Left cardiac atrium (tissue), 4 donors: ENCODE data around the gene GCNT3. TPM values are rescaled to one million over a fixed set of nuclear protein-coding genes. Genes with fewer than 3 reads are reported as not detected.
"Not testable (repeated sequence)": the region's sequence is repeated elsewhere in the genome, so short reads cannot be mapped to it uniquely, and the experiment has no call there.

Experiments used
- ATAC-seq, 2 donors: fragments of 200-7000 bp; cut with Tn5 transposase; one replicate each; pipeline ENCODE4 v1.9.1; 2020; ENCODE audit warnings: mild to moderate bottlenecking in 2 of 2, moderate library complexity in 2 of 2
- DNase-seq: peaks from one replicate; pipeline ENCODE4 v3.0.0-alpha.2; 2020
- intact Hi-C, 2 donors: fragments of 100-400 bp; cut with DNase I; formaldehyde crosslinking; loops; one replicate each; pipeline versions ENCODE4 v1.14.1 to v1.15.1; 2022 to 2023
- total RNA-seq, 2 donors: library from RNA; stranded (reverse); fragmentation: NEBNext Ultra II Directional; extraction: Animal tissue kit (Norgen Biotek cat#: 25700); gene quantifications; one replicate each; pipeline ENCODE4 v1.2.1, GENCODE V29; 2021
- donor health status: DM: no; HTN: yes; CAD: no.
- donor health status: DM: no; HTN: yes; CAD: no; lungs with severe emphysema.
- donor health status: DM: yes; HTN: yes; CAD: no.
- donor health status: Dilated cardiomyopathy.

Gene GCNT3
- total RNA-seq, 2 donors from 2014 or later = 0.05 TPM; not detected in 1

DNA sequence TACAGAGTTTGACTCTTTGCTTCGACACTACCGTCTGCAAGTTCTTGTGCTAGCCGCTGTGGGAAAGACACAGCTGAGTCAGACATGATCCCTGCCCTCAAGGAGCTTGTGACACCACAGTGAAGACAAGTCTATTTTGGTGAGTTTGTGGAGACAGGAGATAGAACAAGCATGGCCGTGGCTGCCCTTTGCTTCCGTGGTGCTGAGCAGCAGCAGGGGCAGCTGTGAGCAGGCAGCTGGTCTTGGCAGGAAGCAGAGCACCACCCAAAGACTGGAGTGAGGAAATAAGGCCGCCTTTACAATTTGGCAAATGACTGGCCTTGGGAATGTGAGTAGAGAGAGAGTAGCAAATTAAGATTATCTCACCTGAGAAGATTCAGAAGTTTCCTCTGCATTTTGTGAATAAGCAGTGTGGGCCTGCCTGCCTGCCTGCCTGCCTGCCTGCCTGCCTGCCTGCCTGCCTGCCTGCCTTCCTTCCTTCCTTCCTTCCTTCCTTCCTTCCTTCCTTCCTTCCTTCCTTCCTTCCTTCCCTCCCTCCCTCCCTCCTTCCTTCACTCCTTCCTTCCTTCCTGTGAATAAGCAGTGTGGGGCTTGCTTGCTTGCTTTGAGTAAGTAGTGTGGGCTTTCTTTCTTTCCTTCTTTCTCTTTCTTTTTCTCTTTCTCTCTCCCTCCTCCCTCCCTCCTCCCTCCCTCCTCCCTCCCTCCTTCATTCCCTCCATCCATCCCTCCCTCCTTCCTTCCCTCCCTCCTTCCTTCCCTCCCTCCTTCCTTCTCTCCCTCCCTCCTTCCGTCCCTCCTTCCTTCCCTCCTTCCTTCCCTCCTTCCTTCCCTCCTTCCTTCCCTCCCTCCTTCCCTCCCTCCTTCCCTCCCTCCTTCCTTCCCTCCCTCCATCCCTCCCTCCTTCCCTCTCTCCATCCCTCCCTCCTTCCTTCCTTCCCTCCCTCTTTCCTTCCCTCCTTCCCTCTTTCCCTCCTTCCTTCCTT is 1.6 kb upstream of the GCNT3 start:
- intact Hi-C loops = no loop called here
- ATAC-seq = no peak
- no peak for DNase-seq

GRCh38 chr15:59614153-59614552 is 2.6 kb downstream of the GCNT3 start:
- intact Hi-C loops = no loop called here
- DNase-seq (no peak), ATAC-seq (no peak)

DNA sequence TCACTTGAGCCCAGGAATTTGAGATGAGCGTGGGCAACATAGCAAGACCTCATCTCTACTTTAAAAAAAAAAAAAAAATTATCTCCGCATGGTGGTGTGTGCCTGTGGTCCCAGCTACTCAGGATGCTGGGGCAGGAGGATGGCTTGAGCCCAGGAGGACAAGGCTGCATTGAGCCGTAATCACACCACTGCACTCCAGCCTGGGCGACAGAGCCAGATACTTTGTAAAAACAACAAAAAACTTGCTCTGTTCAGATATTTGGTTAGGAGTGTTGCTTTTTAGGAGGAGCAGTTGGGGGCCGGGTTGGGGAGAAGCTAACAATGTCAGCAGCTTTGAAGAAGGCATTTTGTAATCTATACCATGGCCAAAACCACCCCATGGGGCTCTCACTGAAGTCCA is 4.1 kb downstream of the GCNT3 start:
- DNase-seq (no peak), ATAC-seq (no peak)
- intact Hi-C loops = no loop called here

DNA sequence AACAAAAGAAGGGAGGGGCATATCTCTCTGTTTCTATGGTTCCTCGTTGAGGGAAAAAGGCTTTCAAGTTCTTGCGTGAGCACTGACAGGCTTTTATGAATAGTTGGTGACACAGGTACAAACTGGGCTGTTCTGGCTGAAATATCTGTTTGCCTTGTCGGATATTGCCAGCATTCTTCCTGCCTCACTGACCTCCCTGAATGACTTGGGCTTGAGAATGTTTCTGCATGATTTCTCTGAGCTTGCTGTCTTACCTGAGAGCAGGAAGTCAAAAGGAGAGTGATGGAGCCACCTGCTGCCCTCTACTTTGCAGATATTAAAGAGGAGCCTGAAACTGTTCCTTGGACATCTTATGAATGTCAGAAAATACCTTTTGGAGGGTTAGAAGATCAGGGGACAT is 4.8 kb downstream of the GCNT3 start:
- intact Hi-C loops = no loop called here
- ATAC-seq = no peak
- no peak for DNase-seq

GRCh38 chr15:59618406-59618805 is 6.8 kb downstream of the GCNT3 start:
- ATAC-seq (no peak), DNase-seq (no peak)
- intact Hi-C loops = no loop called here

DNA sequence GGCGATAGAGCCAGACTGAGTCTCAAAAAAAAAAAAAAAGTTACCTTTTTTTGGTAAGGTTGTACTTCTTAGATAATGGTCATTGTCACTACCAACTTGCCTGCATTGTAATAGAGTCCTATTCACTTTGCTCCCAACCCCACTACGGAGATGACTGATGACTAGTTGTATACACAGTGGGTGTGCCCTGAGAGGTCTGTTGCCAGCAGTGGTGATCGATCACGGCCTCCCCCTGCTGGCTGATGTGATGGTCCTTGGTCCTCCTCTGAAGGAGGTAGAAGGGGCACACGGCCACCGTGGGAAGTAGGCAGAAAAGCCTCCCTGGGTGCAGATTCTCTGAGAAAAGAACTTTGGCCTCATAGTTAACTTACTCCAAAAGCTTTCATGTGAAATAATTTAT is 10.7 kb downstream of the GCNT3 start:
- intact Hi-C loops = loop anchor here in 1 of 2 donors (5.0 kb wide), 1 partner anchor 90 kb away; no protein-coding TSS in a partner anchor
- DNase-seq (peak; percentile 44), ATAC-seq (peak in 1 of 2 donors; percentile 44)

DNA sequence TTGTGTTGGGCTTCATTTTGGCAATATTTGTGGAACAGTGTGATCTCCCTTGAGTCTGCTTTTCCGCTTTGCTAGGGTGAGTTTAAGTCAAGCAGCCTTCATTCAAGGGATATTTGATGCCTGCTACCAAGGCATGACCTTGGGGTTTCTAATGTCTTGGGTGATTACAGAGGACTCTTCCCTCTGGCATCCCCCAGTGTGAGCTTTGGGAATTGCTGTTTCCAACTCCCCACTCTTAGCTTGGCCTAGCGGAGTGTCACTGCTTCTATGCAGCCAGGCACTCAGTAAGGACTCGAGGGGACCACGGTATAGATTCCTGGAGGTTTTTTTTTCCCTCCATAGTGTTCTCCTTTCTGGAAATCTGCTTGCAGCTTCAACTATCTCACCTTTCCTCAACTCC is 21.1 kb downstream of the GCNT3 start:
- intact Hi-C loops = no loop called here
- DNase-seq (no peak), ATAC-seq (no peak)

DNA sequence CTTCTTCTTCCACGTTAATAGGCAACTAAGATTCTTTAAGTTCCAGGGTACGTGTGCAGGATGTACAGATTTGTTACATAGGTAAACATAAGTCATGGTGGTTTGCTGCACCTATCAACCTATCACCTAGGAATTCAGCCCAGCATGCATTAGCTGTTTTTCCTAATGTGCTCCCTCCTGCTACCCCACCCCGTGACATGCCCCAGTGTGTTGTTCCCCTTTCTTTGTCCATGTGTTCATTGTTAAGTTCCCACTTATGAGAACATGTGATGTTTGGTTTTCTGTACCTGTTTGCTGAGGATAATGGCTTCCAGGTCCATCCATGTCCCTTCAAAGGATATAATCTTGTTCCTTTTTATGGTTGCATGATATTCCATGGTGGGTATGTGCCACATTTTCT is 24.6 kb downstream of the GCNT3 start:
- intact Hi-C loops = no loop called here
- no peak for DNase-seq
- no peak for ATAC-seq

- ATAC-seq, intact Hi-C loops: not testable (repeated sequence)
Measured at GRCh38 chr15:59637507-59637906, 25.9 kb downstream of the GCNT3 start.

DNA sequence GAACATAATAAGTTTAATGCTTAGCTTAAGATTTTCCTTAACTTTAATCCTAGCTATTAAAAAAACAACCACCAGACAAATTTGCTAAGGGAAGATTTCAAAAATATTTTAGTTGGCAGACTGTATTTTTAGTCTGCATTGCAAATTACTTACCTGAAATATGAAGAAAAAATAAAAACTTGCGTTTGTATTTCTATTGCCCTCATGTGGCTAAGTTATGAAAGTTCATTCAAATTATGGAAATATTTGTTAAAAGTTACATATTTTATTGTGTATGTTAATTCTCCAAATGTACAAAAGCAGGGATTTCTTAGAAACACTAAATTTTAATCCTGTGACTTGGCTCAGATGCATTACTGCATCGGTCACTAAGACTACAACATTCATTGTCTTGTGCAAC is 30.8 kb downstream of the GCNT3 start:
- DNase-seq (no peak), ATAC-seq (no peak)
- intact Hi-C loops = no loop called here

More at GRCh38 chr15:59637507-59637906, 25.9 kb downstream of the GCNT3 start:
- DNase-seq = not testable (repeated sequence)

GRCh38 chr15:59644756-59645155 is 33.2 kb downstream of the GCNT3 start:
- DNase-seq (no peak), ATAC-seq (no peak)
- intact Hi-C loops = no loop called here

DNA sequence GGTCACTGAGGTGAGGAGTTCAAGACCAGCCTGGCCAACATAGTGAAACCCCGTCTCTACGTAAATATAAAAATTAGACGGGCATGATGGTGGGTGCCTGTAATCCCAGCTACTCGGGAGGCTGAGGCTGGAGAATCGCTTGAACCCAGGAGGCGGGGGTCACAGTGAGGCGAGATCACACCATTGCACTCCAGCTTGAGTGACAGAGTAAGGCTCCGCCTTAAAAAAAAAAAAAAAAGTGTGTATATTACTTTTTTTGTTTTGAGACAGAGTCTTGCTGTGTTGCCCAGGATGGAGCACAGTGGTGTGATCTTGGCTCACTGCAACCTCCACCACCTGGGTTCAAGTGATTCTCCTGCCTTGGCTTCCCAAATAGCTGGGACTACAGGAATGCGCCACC is 34.2 kb downstream of the GCNT3 start:
- ATAC-seq, DNase-seq, intact Hi-C loops: not testable (repeated sequence)

DNA sequence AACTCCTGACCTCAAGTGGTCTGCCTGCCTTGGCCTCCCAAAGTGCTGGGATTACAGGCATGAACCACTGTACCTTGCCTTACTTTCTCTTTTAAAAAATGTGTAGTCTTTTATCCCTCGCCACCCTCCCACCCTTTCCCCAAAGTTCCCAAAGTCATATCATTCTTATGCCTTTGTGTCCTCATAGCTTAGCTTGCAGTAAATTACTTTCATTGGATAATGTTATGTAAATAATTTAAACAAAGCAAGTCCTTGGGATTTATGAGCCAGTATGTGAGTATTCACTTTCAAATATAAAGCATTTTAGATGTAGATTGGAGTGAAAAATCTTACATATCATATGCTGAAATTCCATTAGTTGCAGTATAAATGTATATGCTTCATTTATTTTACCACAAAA is 34.7 kb downstream of the GCNT3 start:
- no peak for ATAC-seq
- DNase-seq = no peak
- intact Hi-C loops = no loop called here

DNA sequence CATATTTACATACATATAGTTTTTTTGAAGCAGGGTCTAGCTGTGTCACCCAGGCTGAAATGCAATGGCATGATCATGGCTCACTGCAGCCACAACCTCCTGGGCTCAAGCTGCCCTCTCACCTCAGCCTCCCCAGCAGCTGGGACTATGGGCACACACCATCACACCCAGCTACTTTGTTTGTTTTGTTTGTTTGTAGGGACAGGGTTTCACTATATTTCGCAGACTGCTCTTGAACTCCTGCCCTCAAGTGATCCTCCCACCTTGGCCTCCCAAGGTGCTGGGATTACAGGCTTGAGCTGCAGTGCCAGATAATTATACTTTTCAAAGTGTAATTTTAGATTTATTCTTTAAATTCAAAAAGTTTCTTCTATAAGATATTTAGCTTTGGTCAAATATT is 35.5 kb downstream of the GCNT3 start:
- intact Hi-C loops = no loop called here
- ATAC-seq (no peak), DNase-seq (no peak)

DNA sequence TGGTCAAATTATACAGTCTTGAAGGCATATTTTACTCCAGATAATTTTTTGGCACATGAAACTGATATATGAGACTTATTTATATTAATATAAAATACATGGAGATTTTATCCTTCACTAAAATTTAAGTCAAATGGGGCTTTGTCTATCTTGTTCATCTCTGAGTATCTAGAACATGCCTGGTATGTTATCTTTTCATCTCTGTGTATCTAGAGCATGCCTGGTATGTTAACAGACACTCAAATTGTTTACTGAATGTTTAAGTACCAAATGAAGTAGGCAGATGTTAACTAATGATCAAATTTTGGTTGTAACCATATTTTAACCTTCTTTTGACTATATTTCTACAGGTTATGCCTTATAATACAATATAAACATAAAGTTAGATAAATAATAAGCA is 38.0 kb downstream of the GCNT3 start:
- intact Hi-C loops = no loop called here
- DNase-seq = no peak
- ATAC-seq = no peak

DNA sequence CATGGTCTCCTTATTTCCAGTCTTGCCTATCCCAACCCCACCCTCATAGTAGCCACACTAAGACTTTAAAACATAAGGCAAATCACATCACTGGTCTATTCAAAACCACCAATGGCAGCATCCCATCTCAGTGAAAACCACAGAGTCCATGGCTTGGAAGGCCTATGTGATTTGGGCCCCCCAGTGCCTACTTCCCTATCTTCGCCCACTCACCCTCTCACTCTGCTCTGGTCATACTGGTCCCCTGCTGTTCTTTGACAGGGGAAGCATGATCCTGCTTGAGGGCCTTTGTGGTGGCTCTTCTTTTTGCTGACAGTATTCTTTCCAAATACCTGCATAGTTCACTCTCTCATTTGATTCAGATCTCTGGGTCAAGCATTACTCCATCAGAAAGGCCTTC is 42.5 kb downstream of the GCNT3 start:
- ATAC-seq = no peak
- intact Hi-C loops = no loop called here
- DNase-seq = no peak

DNA sequence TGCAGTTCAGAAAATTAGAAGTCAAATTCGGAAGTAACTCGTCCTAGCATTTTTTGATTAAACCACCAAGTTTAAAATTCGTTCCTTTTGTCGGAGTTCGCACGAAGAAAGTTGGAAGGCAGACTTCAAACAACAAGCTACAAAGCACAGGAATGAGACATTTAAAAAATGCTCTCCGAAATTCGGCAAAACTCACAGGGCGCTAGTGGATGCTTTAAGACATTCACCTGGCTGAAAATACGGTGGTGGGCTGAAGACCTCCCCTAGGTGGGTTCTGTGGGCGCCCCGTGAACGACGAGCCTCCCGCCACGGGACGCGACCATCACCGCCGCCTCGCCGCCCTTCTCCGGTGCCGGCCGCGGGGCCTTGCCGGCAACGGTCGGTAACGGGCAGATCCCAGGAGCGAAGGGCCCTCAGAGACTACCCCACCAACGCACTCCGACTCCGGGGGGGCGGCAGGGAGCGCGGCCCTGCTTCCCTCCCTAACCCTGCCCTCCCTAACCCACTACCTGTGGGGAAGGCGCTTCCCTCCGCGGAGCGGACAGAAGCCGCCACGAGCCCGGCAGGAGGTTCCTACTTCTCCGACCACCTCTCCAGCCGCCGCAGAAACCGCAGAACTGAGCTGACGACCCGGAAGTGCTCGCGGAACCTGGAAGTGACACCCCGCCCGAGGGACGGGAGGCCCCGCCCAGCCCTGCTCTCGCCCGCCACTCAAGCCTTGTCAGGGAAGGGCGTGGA is 45.5 kb downstream of the GCNT3 start, which contains the start of gene GTF2A2:
Gene GTF2A2 (minus strand): TSS at position 619 of the 738 bp plus-strand sequence. CDS start 5,238 bp downstream, outside the sequence.
- peak; percentile 96 for DNase-seq
- peak; percentile 100 for ATAC-seq
- intact Hi-C loops = no loop called here

GRCh38 chr15:59657635-59658125 is 46.1 kb downstream of the GCNT3 start:
- ATAC-seq = peak; percentile 13 to 24
- DNase-seq = no peak
- intact Hi-C loops = no loop called here

- intact Hi-C loops = no loop called here
- DNase-seq = no peak
- ATAC-seq = no peak
Measured at GRCh38 chr15:59659366-59659765, 47.8 kb downstream of the GCNT3 start.

DNA sequence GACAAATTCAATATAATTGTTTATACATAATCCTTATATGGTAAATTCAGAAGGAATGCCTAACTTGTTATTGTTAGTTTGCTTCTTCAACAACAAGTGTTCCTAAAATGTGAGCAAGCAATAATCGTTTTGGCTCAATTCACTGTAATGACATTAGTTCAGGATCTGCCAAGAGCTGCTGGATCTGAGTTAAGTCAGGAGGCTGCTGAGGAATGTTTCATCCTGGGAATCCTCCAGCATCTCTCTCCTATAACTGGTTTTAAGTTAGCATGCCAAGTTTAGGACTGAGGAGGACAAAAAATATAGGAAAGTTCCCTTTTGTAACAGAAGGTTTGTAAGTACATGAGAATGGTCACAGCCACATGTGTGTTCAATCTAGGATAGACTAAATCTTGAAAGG is 50.7 kb downstream of the GCNT3 start:
- intact Hi-C loops = no loop called here
- DNase-seq = no peak
- ATAC-seq = no peak
